ENCODE measurements around the gene PDGFA. TPM values are rescaled to one million over a fixed set of nuclear protein-coding genes. Genes with fewer than 3 reads are reported as not detected.

Gene PDGFA
- total and polyA plus RNA-seq, 3 donors from 2014 or later, result 7.2 to 13.8 (median 13.8) TPM

DNA sequence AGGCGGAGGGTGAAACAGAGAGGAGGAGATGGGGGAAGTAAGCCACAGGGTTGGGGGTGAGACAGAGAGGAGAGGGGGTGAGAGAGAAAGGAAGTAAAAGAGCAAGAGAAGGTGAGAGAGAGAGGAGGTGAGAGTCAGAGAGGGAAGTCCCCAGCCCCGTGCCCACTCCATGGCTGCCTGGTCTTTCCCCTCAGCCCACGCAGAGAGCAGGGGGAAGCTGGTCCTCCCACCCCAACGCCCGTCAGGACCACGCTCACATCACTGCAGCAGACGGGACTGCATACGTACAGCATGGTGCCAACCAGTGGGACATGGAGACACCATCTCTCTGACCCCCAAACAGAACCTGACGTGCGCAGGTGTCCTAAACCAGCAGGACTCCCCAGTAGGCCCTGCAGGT lies 12.1 kb upstream of the PDGFA start:
- no peak for TF ChIP-seq POLR2A (IDR thresholded peaks at IDR 0.05)
- TF ChIP-seq, protein P1, sequence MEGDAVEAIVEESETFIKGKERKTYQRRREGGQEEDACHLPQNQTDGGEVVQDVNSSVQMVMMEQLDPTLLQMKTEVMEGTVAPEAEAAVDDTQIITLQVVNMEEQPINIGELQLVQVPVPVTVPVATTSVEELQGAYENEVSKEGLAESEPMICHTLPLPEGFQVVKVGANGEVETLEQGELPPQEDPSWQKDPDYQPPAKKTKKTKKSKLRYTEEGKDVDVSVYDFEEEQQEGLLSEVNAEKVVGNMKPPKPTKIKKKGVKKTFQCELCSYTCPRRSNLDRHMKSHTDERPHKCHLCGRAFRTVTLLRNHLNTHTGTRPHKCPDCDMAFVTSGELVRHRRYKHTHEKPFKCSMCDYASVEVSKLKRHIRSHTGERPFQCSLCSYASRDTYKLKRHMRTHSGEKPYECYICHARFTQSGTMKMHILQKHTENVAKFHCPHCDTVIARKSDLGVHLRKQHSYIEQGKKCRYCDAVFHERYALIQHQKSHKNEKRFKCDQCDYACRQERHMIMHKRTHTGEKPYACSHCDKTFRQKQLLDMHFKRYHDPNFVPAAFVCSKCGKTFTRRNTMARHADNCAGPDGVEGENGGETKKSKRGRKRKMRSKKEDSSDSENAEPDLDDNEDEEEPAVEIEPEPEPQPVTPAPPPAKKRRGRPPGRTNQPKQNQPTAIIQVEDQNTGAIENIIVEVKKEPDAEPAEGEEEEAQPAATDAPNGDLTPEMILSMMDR (IDR thresholded peaks at IDR 0.05), result no peak
- WGBS, 2 donors, result 87% methylated on average over 9 to 10 of the region's 10 CpGs
- DNase-seq, result no peak
- H3K4me3 ChIP-seq, result no peak overlapping the region
- intact Hi-C loops (cut with DNase I; ENCODE audit: low total_unique reads), result no loop called here
- no peaks in the 10 kb centered on the region for H3K36me3 ChIP-seq (ENCODE audit: low read depth, missing control alignments)
- no peaks in the 10 kb centered on the region for H3K9me3 ChIP-seq
- no peak overlapping the region for H3K27ac ChIP-seq
- H3K4me1 ChIP-seq, result no peaks in the 10 kb centered on the region
- no peaks in the 10 kb centered on the region for H3K27me3 ChIP-seq

DNA sequence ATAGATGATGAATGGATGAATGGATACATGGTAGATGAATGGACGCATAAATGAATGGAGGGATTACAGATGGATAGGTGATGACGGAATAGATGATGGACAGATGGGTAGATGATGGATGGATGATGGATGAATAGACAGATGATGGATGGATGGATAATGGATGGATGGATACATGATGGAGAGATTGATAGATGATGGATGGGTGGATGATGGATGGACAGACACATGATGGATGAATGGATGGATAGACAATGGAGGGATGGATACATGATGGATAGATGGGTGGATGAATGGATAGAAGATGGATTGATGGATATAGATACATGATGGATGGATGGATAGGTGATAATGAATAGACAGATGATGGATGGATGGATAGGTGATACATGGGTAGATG lies 8.8 kb upstream of the PDGFA start:
- Histone ChIP-seq H3K4me3 (no peak overlapping the region), H3K27ac (no peak overlapping the region), H3K4me1 (no peaks in the 10 kb centered on the region), H3K9me3 (no peaks in the 10 kb centered on the region), H3K27me3 (no peaks in the 10 kb centered on the region), H3K36me3 (ENCODE audit: low read depth, missing control alignments) (no peaks in the 10 kb centered on the region)
- intact Hi-C loops (cut with DNase I; ENCODE audit: low total_unique reads), result loop anchor here (10.0 kb wide), 1 partner anchor 194 kb away; no protein-coding TSS in a partner anchor
- no peak for DNase-seq
- no peak for TF ChIP-seq POLR2A (IDR thresholded peaks at IDR 0.05)
- TF ChIP-seq, protein P1 (IDR thresholded peaks at IDR 0.05), result no peak
- WGBS, 2 donors, result 90 to 97% methylated on average over 2 of the region's 2 CpGs

DNA sequence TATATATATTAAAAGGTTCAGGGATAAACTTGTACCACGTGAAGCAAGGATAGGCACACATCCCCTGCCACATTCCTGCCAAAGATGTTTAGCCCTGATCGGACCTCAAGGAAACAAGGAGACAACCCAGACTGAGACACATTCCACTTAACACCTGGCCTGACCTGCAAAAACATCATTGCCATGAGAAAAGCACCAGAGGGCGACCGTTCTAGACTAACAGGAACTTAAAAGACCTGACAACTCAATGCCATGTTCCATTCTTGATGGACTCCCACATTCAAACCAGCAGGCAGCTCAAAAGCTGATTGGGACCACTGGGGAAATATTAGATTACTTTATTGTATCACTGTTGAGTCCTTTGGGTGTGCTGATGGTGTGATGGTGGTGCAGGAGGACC lies 8.1 kb upstream of the PDGFA start:
- peaks cover 2% of the 10 kb centered on the region for H3K4me1 ChIP-seq
- TF ChIP-seq POLR2A (IDR thresholded peaks at IDR 0.05), result no peak
- TF ChIP-seq, protein P1 (IDR thresholded peaks at IDR 0.05), result no peak
- 97 to 99% methylated on average over 4 of the region's 4 CpGs for whole genome bisulfite sequencing, 2 donors
- no peaks in the 10 kb centered on the region for H3K27me3 ChIP-seq
- intact Hi-C loops (cut with DNase I; ENCODE audit: low total_unique reads), result loop anchor here (10.0 kb wide), 1 partner anchor 193 kb away; no protein-coding TSS in a partner anchor
- no peak overlapping the region for H3K27ac ChIP-seq
- no peak overlapping the region for H3K4me3 ChIP-seq
- no peak for DNase-seq
- no peaks in the 10 kb centered on the region for H3K9me3 ChIP-seq
- no peaks in the 10 kb centered on the region for H3K36me3 ChIP-seq (ENCODE audit: low read depth, missing control alignments)

DNA sequence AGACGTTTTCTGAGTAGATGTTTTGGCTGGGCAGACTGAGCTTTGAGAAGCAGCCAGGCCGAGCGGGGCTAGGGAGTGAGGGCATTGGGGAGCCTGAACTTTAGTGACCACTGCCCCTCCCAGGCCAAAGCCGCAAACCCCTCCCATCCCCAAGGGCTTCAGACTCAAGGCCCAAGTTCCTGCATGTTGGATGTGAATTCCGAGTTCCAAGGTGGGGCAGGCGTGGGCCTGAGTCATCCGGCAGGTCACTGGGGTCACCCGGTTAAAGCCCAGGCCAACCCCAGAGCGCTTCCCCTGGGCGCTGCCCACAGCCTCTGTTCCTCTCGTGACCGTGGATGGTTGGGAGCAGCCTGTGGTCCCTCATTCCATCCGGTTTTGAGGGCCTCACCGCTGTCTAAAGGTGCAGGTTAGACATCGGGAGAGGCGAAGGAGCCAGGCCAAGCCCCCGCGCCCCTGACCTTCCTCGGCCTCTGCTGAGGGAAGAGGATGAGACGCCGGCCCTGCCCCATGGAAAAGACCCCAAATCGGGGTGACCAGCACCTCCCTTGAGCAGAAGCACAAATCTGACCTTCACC lies 6.9 kb upstream of the PDGFA start:
- Histone ChIP-seq H3K27ac (no peak overlapping the region), H3K9me3 (no peaks in the 10 kb centered on the region), H3K4me1 (peaks cover 14% of the 10 kb centered on the region), H3K36me3 (ENCODE audit: low read depth, missing control alignments) (no peaks in the 10 kb centered on the region), H3K4me3 (no peak overlapping the region), H3K27me3 (no peaks in the 10 kb centered on the region)
- DNase-seq, result no peak
- TF ChIP-seq, protein P1 (IDR thresholded peaks at IDR 0.05), result no peak
- TF ChIP-seq POLR2A (IDR thresholded peaks at IDR 0.05), result no peak
- intact Hi-C loops (cut with DNase I; ENCODE audit: low total_unique reads), result loop anchor here (10.0 kb wide), 1 partner anchor 192 kb away; no protein-coding TSS in a partner anchor
- 84 to 85% methylated on average over 8 to 22 of the region's 22 CpGs for WGBS, 2 donors

DNA sequence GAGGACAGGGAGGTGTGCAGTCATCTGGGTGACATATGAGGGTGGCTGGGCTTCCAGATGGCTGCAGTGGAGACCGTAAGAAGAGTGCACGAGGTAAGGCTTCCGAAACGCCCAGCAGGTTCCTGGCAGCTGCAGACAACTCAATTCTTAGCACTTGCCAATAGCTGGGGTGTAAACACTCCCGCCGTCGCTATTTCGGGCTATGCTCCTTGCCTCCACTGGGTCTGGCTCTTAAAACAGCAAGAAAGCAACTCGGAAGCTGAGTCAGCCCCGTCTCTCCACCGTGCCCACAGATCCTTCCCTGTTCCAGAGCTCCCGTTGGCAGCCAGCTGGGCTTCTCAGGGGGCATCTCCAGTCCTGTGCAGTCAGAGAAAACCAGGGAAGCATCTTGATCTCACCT lies 6.1 kb upstream of the PDGFA start:
- WGBS, 2 donors, result 83 to 87% methylated on average over 6 to 12 of the region's 12 CpGs
- no peaks in the 10 kb centered on the region for H3K9me3 ChIP-seq
- H3K4me3 ChIP-seq, result no peak overlapping the region
- H3K36me3 ChIP-seq (ENCODE audit: low read depth, missing control alignments), result no peaks in the 10 kb centered on the region
- no peak overlapping the region for H3K27ac ChIP-seq
- intact Hi-C loops (cut with DNase I; ENCODE audit: low total_unique reads), result loop anchor here (10.0 kb wide), 1 partner anchor 191 kb away; no protein-coding TSS in a partner anchor
- DNase-seq, result no peak
- H3K27me3 ChIP-seq, result no peaks in the 10 kb centered on the region
- TF ChIP-seq, protein P1 (IDR thresholded peaks at IDR 0.05), result no peak
- TF ChIP-seq POLR2A (IDR thresholded peaks at IDR 0.05), result no peak
- H3K4me1 ChIP-seq, result peaks cover 22% of the 10 kb centered on the region
